CD14-positive monocyte (primary cell): Measurements from ENCODE around the gene DTNB. TPM values are rescaled to one million over a fixed set of nuclear protein-coding genes. Genes with fewer than 3 reads are reported as not detected.

Source experiments
- DNase-seq, 3 donors: peaks; one replicate each; pipeline ENCODE4 v3.0.0-alpha.2; 2011 to 2022
- H2AFZ ChIP-seq: 2 replicates; pipeline ENCODE4 v1.6.0; 2012; ENCODE audit warnings: mild to moderate bottlenecking, low read depth, low read length, inconsistent platforms; ENCODE audit not compliant: insufficient read depth, poor library complexity, severe bottlenecking
- H3K27ac ChIP-seq, 2 donors: 1 replicate in 1 of 2; 2 replicates in 1 of 2; pipeline ENCODE4 v1.5.1; 2012 to 2013; ENCODE audit warnings: low read length in 2 of 2, control low read depth in 1 of 2, inconsistent platforms in 1 of 2, low read depth in 1 of 2, mild to moderate bottlenecking in 1 of 2
- H3K27me3 ChIP-seq, 2 donors: one replicate each; pipeline versions ENCODE4 v1.6.0 to v1.6.1; 2011 to 2013; ENCODE audit warnings: low read length in 2 of 2; ENCODE audit not compliant: control insufficient read depth in 2 of 2, insufficient read depth in 2 of 2
- H3K36me3 ChIP-seq, 2 donors: replicated peaks in 1 of 2; 1 replicate in 1 of 2; 2 replicates in 1 of 2; pipeline versions ENCODE4 v1.5.1 to v1.6.1; 2012 to 2013; ENCODE audit warnings: low read length in 2 of 2, control low read depth in 1 of 2, inconsistent platforms in 1 of 2, mild to moderate bottlenecking in 1 of 2; ENCODE audit not compliant: insufficient read depth in 2 of 2, control insufficient read depth in 1 of 2
- H3K4me1 ChIP-seq, 2 donors: 1 replicate in 1 of 2; 2 replicates in 1 of 2; pipeline versions ENCODE4 v1.5.1 to v1.6.1; 2012 to 2013; ENCODE audit warnings: low read length in 2 of 2, control low read depth in 1 of 2, inconsistent platforms in 1 of 2, mild to moderate bottlenecking in 1 of 2, moderate library complexity in 1 of 2; ENCODE audit not compliant: insufficient read depth in 2 of 2, control insufficient read depth in 1 of 2
- H3K4me2 ChIP-seq: replicated peaks from 2 replicates; pipeline ENCODE3; 2012; ENCODE audit warnings: low read length, moderate library complexity, mild to moderate bottlenecking; ENCODE audit not compliant: poor library complexity, severe bottlenecking; ENCODE audit errors: extremely low read depth
- H3K4me3 ChIP-seq, 3 experiments: fragments of 200-600 bp in 1 of 3; sonication (generic) in 1 of 3; replicated peaks in 1 of 3; 1 replicate in 2 of 3; 2 replicates in 1 of 3; pipeline ENCODE4 v1.5.1; 2011 to 2013; ENCODE audit warnings: low read length in 3 of 3, mild to moderate bottlenecking in 3 of 3, control low read depth in 2 of 3, low read depth in 2 of 3, inconsistent platforms in 1 of 3, moderate library complexity in 1 of 3
- H3K79me2 ChIP-seq: 2 replicates; pipeline ENCODE4 v1.6.0; 2012; ENCODE audit warnings: mild to moderate bottlenecking, control low read depth, inconsistent platforms, low read length, moderate library complexity; ENCODE audit not compliant: insufficient read depth
- H3K9ac ChIP-seq: 2 replicates; pipeline ENCODE4 v1.6.0; 2017; ENCODE audit warnings: low read length, mild to moderate bottlenecking; ENCODE audit not compliant: insufficient read depth, poor library complexity, severe bottlenecking
- H3K9me3 ChIP-seq, 2 donors: replicated peaks in 1 of 2; 1 replicate in 1 of 2; 2 replicates in 1 of 2; pipeline versions ENCODE4 v1.5.1 to v1.6.1; 2012 to 2013; ENCODE audit warnings: low read length in 2 of 2, control low read depth in 1 of 2; ENCODE audit not compliant: control insufficient read depth in 1 of 2, insufficient read depth in 1 of 2
- H4K20me1 ChIP-seq: 2 replicates; pipeline ENCODE4 v1.6.0; 2012; ENCODE audit warnings: mild to moderate bottlenecking, low read length, control low read depth, moderate library complexity; ENCODE audit not compliant: insufficient read depth
- H3K27ac Mint-ChIP-seq, 7 donors: one replicate each; pipeline ENCODE4 v1.8.0; 2020; ENCODE audit warnings: mild to moderate bottlenecking in 7 of 7, mixed read lengths in 7 of 7, moderate library complexity in 6 of 7, inconsistent platforms in 2 of 7
- H3K27me3 Mint-ChIP-seq, 3 donors: one replicate each; pipeline ENCODE4 v1.8.0; 2021 to 2022; ENCODE audit warnings: low read depth in 3 of 3, mild to moderate bottlenecking in 3 of 3, mixed read lengths in 3 of 3, moderate library complexity in 3 of 3, inconsistent platforms in 1 of 3
- H3K36me3 Mint-ChIP-seq, 2 donors: one replicate each; pipeline ENCODE4 v1.8.0; 2020; ENCODE audit warnings: mixed read lengths in 2 of 2, inconsistent platforms in 1 of 2, mild to moderate bottlenecking in 1 of 2
- H3K4me1 Mint-ChIP-seq: one replicate; pipeline ENCODE4 v1.8.0; 2020; ENCODE audit warnings: mild to moderate bottlenecking, mixed read lengths
- H3K4me3 Mint-ChIP-seq, 2 donors: one replicate each; pipeline ENCODE4 v1.8.0; 2020; ENCODE audit warnings: mild to moderate bottlenecking in 2 of 2, mixed read lengths in 2 of 2, moderate library complexity in 1 of 2
- H3K9me3 Mint-ChIP-seq, 7 donors: one replicate each; pipeline ENCODE4 v1.8.0; 2020 to 2022; ENCODE audit warnings: mixed read lengths in 7 of 7, mild to moderate bottlenecking in 6 of 7, moderate library complexity in 6 of 7, inconsistent platforms in 2 of 7
- CTCF ChIP-seq: fragments of 200-600 bp; IDR thresholded peaks from one replicate; pipeline ENCODE4 v1.8.0; 2022; ENCODE audit warnings: antibody characterized with exemption, mild to moderate bottlenecking
- WGBS: methylation state at CpG from one replicate; pipeline ENCODE4 v1.1.5; 2013; ENCODE audit warnings: missing lambda C conversion rate; ENCODE audit not compliant: insufficient coverage; 5-methylcytosine and 5-hydroxymethylcytosine counted together
- intact Hi-C, 2 donors: fragments of 100-400 bp; cut with micrococcal nuclease; formaldehyde crosslinking; loops; one replicate each; pipeline versions ENCODE4 v1.15.0 to v1.15.1; 2023
- polyA plus RNA-seq, 3 donors: library from polyadenylated mRNA; depleted of rRNA in 1 of 3; unstranded in 2 of 3; stranded (reverse) in 1 of 3; fragments of 300-500 nt in 2 of 3; fragments of >200 nt in 1 of 3; fragmentation: Illumina TruSeq in 2 of 3; gene quantifications; 1 replicate in 2 of 3; 2 replicates in 1 of 3; pipeline ENCODE4 v1.2.3, GENCODE V29; 2012 to 2021

DTNB gene
- polyA plus RNA-seq, 3 donors = 3.0 to 4.2 (median 3.3) TPM

DNA sequence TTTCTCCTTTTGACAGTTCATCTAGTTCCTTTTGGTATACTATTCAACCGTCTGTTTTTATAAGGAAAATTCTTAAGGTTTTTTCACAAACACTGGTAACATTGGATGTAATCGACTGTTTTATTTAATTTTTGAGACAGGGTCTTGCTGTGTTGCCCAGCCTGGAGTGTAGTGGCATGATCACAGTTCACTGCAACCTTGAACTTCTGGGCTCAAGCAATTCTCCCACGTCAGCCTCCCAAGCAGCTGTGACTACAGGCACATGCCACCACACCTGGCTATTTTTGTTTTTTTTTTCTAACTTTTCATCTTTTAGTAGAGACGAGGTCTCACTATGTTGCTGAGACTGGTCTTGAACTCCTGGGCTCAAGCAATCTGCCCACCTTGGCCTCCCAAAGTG lies 227.3 kb downstream of the DTNB start:
- Histone ChIP-seq H3K4me2 (no peak overlapping the region), H2AFZ (no peak overlapping the region), H3K27me3 (no peaks in the 10 kb centered on the region), H3K79me2 (no peaks in the 10 kb centered on the region), H3K4me3 (no peak overlapping the region), H3K9ac (no peak overlapping the region), H3K27ac (no peak overlapping the region), H3K36me3 (no peaks in the 10 kb centered on the region), H4K20me1 (no peaks in the 10 kb centered on the region), H3K4me1 (peaks cover 0 to 4% of the 10 kb centered on the region in 2 donors), H3K9me3 (no peaks in the 10 kb centered on the region)
- 100% methylated on average over 2 of the region's 4 CpGs for WGBS
- DNase-seq = no peak
- Mint-ChIP-seq H3K4me1 (peaks cover 7% of the 10 kb centered on the region), H3K27ac (no peak overlapping the region), H3K27me3 (peaks cover 0 to 2% (median 0%) of the 10 kb centered on the region in 3 donors), H3K9me3 (no peaks in the 10 kb centered on the region), H3K36me3 (peaks cover 2 to 8% of the 10 kb centered on the region in 2 donors), H3K4me3 (no peak overlapping the region)
- intact Hi-C loops = no loop called here
- TF ChIP-seq CTCF = no peak

DNA sequence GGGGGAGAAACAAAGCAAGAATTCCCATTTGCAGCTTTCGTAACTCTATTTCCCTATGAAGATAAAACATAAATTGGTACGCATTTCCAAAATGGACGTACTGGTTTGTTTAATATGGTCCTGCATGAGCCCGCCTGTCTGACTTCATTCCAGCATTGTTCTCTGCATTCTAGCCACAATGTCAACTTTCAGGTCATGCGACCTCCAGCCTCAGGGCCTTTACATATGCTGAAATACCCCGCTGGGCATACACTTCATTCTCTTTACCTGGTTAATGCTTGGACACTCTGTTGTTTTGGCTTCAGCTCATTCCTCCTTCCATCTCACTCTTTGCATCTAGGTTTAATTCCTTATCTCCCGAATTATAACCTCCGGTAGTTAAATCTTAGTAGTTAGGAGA lies 227.9 kb downstream of the DTNB start:
- Histone ChIP-seq H3K27me3 (no peaks in the 10 kb centered on the region), H3K79me2 (no peaks in the 10 kb centered on the region), H3K4me2 (no peak overlapping the region), H3K36me3 (no peaks in the 10 kb centered on the region), H3K9ac (no peak overlapping the region), H3K9me3 (no peaks in the 10 kb centered on the region), H4K20me1 (no peaks in the 10 kb centered on the region), H2AFZ (no peak overlapping the region), H3K27ac (no peak overlapping the region), H3K4me1 (peaks cover 0 to 4% of the 10 kb centered on the region in 2 donors), H3K4me3 (no peak overlapping the region)
- H3K27me3 Mint-ChIP-seq = peaks cover 0 to 2% (median 0%) of the 10 kb centered on the region in 3 donors
- H3K36me3 Mint-ChIP-seq = peaks cover 2 to 8% of the 10 kb centered on the region in 2 donors
- no peak for TF ChIP-seq CTCF
- 97% methylated on average over 6 of the region's 8 CpGs for WGBS
- no peak overlapping the region for H3K4me3 Mint-ChIP-seq
- intact Hi-C loops = no loop called here
- no peak overlapping the region for H3K27ac Mint-ChIP-seq
- peaks cover 7% of the 10 kb centered on the region for H3K4me1 Mint-ChIP-seq
- no peaks in the 10 kb centered on the region for H3K9me3 Mint-ChIP-seq
- DNase-seq = no peak
